Mucosa of stomach (tissue), 1 donor: Measurements from ENCODE around the gene VSTM4.

Source experiments
- H3K27me3 ChIP-seq: one replicate; pipeline ENCODE4 v1.7.0; 2013; ENCODE audit warnings: mild to moderate bottlenecking, low read length; ENCODE audit not compliant: control insufficient read depth, insufficient read depth
- H3K36me3 ChIP-seq: one replicate; pipeline ENCODE4 v1.7.0; 2013; ENCODE audit warnings: low read length; ENCODE audit not compliant: control insufficient read depth, insufficient read depth
- H3K4me1 ChIP-seq: one replicate; pipeline ENCODE4 v1.7.0; 2013; ENCODE audit warnings: mild to moderate bottlenecking, low read length; ENCODE audit not compliant: control insufficient read depth, insufficient read depth
- H3K4me3 ChIP-seq: one replicate; pipeline ENCODE4 v1.7.0; 2013; ENCODE audit warnings: low read length
- H3K9ac ChIP-seq: one replicate; pipeline ENCODE4 v1.7.0; 2013; ENCODE audit warnings: mild to moderate bottlenecking, low read length, moderate library complexity
- H3K9me3 ChIP-seq: one replicate; pipeline ENCODE4 v1.7.0; 2013; ENCODE audit warnings: mild to moderate bottlenecking, low read length, moderate library complexity; ENCODE audit not compliant: control insufficient read depth
- donor health status: Pancreatic carcinoma.

Gene VSTM4

GRCh38 chr10:49000437-49001398 is 114.6 kb downstream of the VSTM4 start:
- Histone ChIP-seq H3K36me3 (no peaks in the 10 kb centered on the region), H3K4me3 (no peak overlapping the region), H3K9me3 (no peaks in the 10 kb centered on the region), H3K27me3 (no peaks in the 10 kb centered on the region), H3K9ac (no peak overlapping the region), H3K4me1 (peaks cover 20% of the 10 kb centered on the region)

DNA sequence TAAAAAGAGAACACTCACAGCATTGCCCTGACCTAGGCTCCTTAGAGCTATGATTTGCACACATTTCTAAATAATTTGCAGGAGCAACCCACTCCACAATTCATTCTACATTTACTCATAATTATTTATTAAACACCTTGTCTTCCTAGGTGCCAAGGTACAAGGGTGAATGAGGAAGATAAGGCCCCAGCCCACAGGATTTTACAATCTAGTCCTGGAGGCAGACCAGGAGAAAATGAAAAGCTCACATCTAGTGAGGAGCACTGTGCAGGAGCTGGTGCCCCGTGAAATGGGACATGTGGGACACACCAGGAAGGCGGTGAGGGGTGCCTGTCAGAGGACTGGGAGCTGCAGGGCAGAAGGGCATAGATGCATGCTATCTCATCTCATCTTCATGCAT is 116.0 kb downstream of the VSTM4 start:
- H3K4me3 ChIP-seq, result no peak overlapping the region
- no peak overlapping the region for H3K9ac ChIP-seq
- no peaks in the 10 kb centered on the region for H3K27me3 ChIP-seq
- peaks cover 20% of the 10 kb centered on the region for H3K4me1 ChIP-seq
- no peaks in the 10 kb centered on the region for H3K36me3 ChIP-seq
- H3K9me3 ChIP-seq, result no peaks in the 10 kb centered on the region

DNA sequence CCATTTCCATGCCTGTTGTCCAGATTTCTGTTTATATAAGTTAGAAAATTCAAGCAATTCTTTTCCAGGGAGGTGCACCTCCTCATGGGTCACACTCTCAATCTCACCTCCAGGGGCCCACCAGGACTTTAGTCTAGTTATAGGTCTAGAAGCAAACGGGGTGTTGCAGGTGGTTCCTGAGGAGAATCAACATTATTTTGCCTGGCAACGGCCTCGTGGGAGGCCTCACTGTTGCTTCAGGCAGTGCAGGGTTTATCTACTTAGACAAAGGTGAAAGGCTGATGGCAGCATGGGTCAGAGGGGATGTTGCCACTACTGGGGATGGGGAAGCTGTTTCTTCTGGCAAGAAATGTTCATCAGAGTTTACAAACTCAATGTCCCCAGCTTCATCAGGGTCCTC is 119.0 kb downstream of the VSTM4 start:
- H3K9me3 ChIP-seq, result no peaks in the 10 kb centered on the region
- no peak overlapping the region for H3K9ac ChIP-seq
- peaks cover 23% of the 10 kb centered on the region for H3K4me1 ChIP-seq
- H3K4me3 ChIP-seq, result no peak overlapping the region
- no peaks in the 10 kb centered on the region for H3K36me3 ChIP-seq
- H3K27me3 ChIP-seq, result no peaks in the 10 kb centered on the region

DNA sequence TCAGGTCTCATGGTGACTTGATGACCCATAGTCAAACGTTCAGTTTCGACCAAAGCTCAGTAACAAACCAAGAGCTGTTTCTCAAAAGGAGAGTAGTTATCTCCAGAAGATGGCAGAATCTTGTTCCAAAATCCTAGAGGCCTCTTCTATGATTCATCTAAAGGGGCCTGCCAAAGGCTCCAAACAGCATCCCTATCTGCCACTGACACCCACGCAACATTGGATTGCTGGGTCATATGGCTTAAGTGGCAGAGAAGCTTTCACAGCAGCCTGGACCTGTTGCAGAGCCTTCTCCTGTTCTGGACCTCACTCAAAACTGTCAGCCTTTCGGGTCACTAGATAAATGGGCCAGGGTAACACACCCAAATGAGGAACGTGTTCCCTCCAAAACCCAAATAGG is 121.7 kb downstream of the VSTM4 start:
- Histone ChIP-seq H3K9me3 (no peaks in the 10 kb centered on the region), H3K9ac (no peak overlapping the region), H3K4me3 (no peak overlapping the region), H3K36me3 (no peaks in the 10 kb centered on the region), H3K27me3 (no peaks in the 10 kb centered on the region), H3K4me1 (peaks cover 9% of the 10 kb centered on the region)

DNA sequence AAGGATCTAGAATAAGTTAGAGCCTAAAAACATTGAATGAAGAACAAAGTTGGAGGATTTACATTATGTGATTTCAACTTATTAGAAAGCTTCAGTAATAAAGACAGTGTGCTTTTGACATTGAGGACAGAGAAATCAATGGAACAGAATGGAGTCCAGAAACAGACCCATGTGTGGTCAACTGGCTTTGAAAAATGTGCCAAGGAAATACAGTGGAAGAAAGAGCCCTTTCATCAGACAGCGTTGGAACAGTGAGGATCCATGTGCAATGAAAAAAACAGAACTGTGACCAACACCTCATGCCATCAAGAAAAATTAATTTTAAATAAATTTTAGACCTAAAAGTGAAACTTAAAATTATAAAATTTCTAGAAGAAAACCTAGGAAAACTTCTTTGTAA is 125.1 kb downstream of the VSTM4 start:
- Histone ChIP-seq H3K4me3 (no peak overlapping the region), H3K4me1 (peaks cover 7% of the 10 kb centered on the region), H3K9ac (no peak overlapping the region), H3K27me3 (no peaks in the 10 kb centered on the region), H3K9me3 (no peaks in the 10 kb centered on the region), H3K36me3 (no peaks in the 10 kb centered on the region)

DNA sequence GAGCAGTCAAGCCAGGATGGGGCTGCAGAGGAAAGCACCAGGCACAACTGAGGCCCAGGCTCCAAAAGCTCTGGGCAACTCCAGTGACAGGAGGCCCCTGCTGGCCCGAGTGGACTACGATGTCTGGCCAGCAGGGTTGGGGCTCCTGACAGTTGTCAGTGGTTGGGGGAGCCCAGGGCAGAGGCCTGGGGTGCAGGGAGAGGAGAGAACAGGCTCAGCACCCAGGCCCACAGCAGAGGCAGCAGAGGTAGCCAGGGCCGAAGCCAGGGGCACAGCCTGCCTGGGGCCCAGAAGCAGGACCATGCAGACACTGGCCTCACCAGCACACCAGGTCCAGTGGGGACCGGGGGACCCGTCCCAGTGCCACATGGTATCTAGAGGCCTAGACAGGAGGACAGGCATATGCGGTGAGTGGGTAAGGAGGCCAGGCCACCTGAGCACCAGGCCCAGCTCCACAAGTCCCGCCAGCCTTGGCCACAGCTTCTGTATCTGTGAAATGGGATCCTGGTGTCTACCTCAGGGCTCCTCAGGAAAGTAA is 129.6 kb downstream of the VSTM4 start:
- Histone ChIP-seq H3K9ac (no peak overlapping the region), H3K27me3 (no peaks in the 10 kb centered on the region), H3K4me1 (no peaks in the 10 kb centered on the region), H3K4me3 (no peak overlapping the region), H3K9me3 (no peaks in the 10 kb centered on the region), H3K36me3 (no peaks in the 10 kb centered on the region)

GRCh38 chr10:48983648-48984351 is 131.5 kb downstream of the VSTM4 start:
- Histone ChIP-seq H3K4me1 (no peaks in the 10 kb centered on the region), H3K9ac (no peak overlapping the region), H3K27me3 (no peaks in the 10 kb centered on the region), H3K36me3 (no peaks in the 10 kb centered on the region), H3K4me3 (no peak overlapping the region), H3K9me3 (no peaks in the 10 kb centered on the region)

DNA sequence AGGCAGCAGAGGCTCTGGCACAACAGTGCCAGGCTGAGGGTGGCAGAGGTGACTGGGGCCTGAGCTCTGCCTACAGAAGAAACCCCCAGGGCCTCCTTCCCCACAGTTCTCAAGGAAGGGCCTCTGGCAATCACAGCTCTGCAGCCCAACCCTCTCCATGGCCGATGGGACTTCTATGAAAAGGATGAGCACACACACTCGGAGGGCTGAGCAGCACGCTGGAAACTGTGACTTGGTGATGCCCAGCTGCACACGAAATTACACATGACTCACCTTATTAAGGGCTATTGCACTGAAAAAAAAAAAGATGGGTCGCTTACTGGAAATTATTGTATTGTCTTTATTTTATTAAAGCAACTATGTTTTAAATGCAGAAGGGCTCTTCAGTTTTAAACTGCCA is 132.7 kb downstream of the VSTM4 start:
- Histone ChIP-seq H3K4me3 (no peak overlapping the region), H3K36me3 (no peaks in the 10 kb centered on the region), H3K4me1 (no peaks in the 10 kb centered on the region)

GRCh38 chr10:48981310-48981907 is 133.9 kb downstream of the VSTM4 start:
- H3K4me1 ChIP-seq, result no peaks in the 10 kb centered on the region
- no peaks in the 10 kb centered on the region for H3K9me3 ChIP-seq

More for the DNA sequence above, 132.7 kb downstream of the VSTM4 start:
- no peaks in the 10 kb centered on the region for H3K9me3 ChIP-seq
- H3K27me3 ChIP-seq, result no peaks in the 10 kb centered on the region
- no peak overlapping the region for H3K9ac ChIP-seq

GRCh38 chr10:48978318-48978717 is 137.0 kb downstream of the VSTM4 start:
- Histone ChIP-seq H3K9me3 (no peaks in the 10 kb centered on the region), H3K27me3 (no peaks in the 10 kb centered on the region), H3K4me3 (no peak overlapping the region), H3K9ac (no peak overlapping the region), H3K4me1 (no peaks in the 10 kb centered on the region), H3K36me3 (no peaks in the 10 kb centered on the region)

More at GRCh38 chr10:48981310-48981907, 133.9 kb downstream of the VSTM4 start:
- Histone ChIP-seq H3K36me3 (no peaks in the 10 kb centered on the region), H3K27me3 (no peaks in the 10 kb centered on the region), H3K9ac (no peak overlapping the region), H3K4me3 (no peak overlapping the region)

GRCh38 chr10:48976196-48976595 is 139.1 kb downstream of the VSTM4 start:
- H3K4me1 ChIP-seq, result no peaks in the 10 kb centered on the region
- H3K9ac ChIP-seq, result no peak overlapping the region
- H3K36me3 ChIP-seq, result no peaks in the 10 kb centered on the region
- H3K4me3 ChIP-seq, result no peak overlapping the region
- H3K9me3 ChIP-seq, result no peaks in the 10 kb centered on the region
- no peaks in the 10 kb centered on the region for H3K27me3 ChIP-seq
